GM19025 (cell line): ENCODE results near the gene MAN1A1.

Experiments used
- ATAC-seq: cut with Tn5 transposase; IDR thresholded peaks from one replicate; pipeline ENCODE4 v1.9.1; 2021; ENCODE audit warnings: mild to moderate bottlenecking, low read depth, moderate library complexity; ENCODE audit not compliant: unreplicated experiment

MAN1A1 gene

DNA sequence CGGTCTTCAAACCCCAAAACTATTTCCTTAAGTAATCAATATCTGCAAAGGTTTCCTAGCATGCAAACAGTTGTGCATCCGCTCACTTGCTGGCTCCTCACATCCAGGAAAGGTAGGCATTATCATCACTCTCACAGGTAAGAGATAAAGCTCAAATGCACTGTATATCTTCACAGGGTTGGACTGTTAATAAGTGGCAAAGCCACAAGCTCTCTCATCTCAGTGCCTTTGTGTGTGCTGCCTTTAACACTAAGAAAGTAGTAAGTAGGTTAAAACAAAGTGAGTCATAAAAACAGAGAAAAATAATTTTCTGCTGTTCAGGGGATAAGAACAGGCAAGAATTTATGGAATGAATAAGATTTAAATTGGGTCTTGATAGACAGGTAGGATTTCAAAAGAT, 21.3 kb downstream of the MAN1A1 start:
- ATAC-seq, result no peak

GRCh38 chr6:119327810-119328209, 21.8 kb downstream of the MAN1A1 start:
- ATAC-seq, result no peak

GRCh38 chr6:119326291-119327005, 23.1 kb downstream of the MAN1A1 start:
- no peak for ATAC-seq

DNA sequence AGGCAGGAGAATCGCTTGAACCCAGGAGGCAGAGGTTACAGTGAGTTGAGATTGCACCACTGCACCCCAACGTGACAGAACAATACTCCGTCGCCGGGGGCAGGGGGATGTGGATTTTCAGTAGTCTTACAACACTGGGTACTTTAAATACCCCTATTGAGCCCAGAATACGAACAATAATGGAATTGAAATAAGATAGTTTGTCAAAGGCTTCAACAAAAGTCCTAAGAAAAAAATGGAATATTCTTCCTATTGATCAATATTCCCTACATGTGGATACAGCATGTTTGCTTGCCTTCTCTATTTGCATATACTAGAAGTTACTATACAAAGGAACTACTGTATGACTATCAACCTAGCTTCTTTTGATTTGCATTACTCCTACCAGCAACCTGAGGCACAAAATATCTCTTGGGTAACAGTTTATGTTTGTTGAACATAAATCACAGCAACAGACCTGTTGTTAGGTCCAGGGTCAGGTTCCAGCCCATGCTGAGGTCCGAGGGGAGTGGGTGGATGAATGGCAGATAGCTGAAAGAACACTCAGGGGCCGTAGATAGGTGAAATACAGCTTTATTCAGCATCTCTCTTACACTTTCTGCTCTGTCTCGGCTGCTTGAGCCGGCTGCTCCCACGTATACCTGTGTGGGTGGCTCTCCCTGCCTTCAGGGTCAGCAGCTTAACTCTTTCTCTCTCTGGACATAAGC, 23.8 kb downstream of the MAN1A1 start:
- no peak for ATAC-seq

DNA sequence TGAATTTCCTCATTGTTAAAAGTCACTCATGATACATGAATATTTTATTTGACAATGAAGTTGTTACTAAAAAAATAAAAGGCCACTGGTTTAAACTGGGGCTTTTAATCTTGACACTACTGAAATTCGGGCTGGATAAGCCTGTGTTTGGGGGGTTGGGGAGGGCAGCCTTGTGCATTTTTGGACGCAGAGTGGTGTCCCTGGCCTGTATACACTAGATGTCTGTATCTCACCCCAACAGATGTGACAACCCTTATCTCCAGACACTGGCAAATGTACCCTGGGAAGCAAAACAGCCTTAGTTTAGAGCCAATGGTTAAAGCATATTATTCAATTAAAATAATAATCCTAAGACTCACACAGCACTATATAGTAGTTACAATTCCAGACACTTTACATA, 24.8 kb downstream of the MAN1A1 start:
- ATAC-seq, result no peak

GRCh38 chr6:119323931-119324330, 25.6 kb downstream of the MAN1A1 start:
- ATAC-seq, result no peak

DNA sequence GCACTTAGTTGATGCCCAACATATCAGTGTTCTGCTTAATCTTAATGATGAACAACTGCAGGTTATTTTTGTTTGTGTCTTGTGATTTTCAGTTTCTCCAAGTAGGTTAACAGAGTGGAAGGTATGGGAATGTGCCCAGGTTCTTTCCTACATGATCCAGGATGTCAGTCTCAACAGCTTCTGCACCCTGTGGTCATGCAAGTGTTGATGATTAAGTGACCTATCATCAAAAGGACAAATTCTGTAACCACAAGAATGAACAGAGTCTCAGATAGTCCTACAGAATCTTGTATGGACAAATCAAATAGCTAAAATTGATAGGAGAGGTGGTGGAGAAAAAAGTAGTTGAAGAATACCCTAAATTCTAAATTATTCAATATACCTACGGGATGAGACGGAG, 26.1 kb downstream of the MAN1A1 start:
- ATAC-seq, result no peak

DNA sequence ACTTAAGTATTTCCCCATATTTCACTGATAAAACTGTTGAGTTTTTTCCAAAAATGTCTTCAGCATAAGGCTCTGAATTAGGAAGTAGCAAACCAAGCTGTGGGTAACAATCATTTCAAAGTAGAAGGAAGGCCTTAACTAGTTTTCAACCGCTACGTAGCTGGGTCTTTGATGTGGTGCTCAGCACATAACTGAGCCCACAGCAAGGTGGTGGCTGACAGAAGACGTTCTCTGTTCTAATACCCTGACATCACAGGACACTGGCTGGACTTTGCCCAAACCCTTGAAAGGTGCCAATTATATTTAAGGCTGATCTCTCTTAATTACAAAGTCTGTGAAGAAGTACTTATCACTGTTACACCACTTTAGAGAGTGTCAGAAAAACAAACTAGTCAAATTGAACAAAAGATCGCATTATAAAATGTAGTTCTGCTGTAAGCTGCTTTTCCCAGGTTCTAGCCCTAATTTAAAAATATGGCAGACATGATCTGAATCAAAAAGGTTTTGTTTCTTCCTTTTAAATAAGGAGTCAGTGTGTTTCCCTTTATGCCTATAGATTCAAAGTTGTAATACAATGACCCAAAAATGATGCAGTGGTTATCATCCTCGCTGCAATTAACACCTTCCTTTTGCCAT, 26.7 kb downstream of the MAN1A1 start:
- ATAC-seq, result no peak

- ATAC-seq, result no peak
Measured at GRCh38 chr6:119322034-119322433, 27.5 kb downstream of the MAN1A1 start.

DNA sequence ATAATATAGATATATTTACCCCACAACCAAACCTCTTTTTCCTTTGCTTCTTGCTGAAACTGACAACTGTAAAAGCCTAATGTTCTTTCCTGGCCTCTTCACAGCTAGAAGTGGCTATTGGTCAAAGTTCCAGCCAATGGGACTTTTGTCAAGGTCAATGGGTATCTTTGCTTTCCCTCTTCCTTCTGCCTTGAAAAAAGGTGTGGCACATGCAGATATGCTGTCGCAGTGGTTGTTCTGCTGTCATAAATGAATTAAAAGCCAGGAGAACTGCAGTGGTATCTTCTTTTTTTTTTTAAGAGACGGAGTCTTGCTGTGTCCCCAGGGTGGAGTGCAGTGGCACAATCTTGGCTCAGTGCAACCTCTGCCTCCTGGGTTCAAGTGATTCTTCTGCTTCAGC, 29.9 kb downstream of the MAN1A1 start:
- ATAC-seq, result no peak

- no peak for ATAC-seq
Measured at GRCh38 chr6:119318730-119319129, 30.8 kb downstream of the MAN1A1 start.

- no peak for ATAC-seq
Measured at GRCh38 chr6:119318176-119318575, 31.4 kb downstream of the MAN1A1 start.

- no peak for ATAC-seq
Measured at GRCh38 chr6:119317007-119317406, 32.6 kb downstream of the MAN1A1 start.

- peak; percentile 27 for ATAC-seq
Measured at GRCh38 chr6:119314885-119315272, 34.7 kb downstream of the MAN1A1 start.

DNA sequence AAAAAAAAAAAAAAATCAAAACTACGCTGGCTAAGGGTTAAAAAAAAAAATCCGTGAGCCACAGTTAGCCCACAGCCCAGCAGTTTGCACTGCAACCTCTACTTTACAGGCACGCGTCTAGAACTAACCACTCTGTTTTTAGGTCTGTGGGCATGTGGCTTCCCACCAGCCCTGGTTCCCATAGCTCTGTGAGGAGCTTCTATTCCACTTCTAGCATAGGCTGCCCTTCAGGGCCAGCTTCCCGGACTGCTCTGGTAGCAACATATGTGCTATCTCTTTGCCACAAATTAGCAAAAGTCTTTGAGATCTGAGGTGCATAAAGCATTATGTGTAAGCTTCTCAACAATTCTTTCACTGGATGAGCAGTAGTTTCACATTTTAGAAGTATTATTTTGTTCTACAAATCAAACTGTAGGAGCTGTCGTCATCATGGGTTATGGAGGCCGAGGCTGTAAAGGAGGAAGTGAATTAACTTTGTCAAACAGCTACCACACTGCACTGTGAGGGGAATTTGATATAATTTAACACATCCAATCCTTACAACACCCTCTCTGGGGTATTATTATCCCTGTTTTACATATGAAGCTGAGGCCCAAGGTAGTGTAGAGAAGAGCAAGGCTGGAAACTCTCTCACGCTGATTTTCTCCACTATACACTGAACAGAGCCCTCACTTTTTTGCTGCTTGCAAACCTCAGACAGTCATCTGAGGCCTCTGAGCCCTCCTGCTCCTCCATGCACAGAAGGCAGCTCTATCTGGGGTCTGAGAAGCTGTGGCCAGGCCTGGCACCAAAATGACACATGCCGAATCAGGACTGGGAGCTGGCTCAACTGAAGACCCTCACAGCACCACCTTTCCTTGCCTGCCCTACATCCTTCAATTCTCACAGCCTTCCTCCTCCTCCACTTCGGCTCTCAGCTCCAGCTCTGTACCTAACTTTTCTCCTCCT, 35.4 kb downstream of the MAN1A1 start:
- ATAC-seq, result peak; percentile 48

- peak; percentile 45 for ATAC-seq
Measured at GRCh38 chr6:119312875-119313338, 36.7 kb downstream of the MAN1A1 start.

DNA sequence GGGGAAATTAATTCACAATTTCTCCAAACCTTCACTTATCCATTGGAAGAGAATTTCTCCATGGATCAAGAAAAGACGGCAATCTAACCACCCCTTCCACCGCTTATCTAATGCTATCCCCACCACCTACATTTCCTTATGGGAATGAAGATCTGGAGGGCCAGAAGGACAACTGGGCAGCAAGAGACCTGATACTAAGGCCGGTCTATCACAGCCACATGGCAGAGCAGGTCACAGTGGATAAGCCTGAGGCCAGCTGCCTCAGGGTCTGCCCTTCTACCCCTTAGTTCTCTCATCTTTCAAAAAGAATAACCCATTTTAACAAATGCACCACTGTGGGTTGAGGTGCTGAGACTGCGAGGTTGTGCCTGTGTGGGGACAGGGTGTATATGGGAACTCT, 37.1 kb downstream of the MAN1A1 start:
- no peak for ATAC-seq

DNA sequence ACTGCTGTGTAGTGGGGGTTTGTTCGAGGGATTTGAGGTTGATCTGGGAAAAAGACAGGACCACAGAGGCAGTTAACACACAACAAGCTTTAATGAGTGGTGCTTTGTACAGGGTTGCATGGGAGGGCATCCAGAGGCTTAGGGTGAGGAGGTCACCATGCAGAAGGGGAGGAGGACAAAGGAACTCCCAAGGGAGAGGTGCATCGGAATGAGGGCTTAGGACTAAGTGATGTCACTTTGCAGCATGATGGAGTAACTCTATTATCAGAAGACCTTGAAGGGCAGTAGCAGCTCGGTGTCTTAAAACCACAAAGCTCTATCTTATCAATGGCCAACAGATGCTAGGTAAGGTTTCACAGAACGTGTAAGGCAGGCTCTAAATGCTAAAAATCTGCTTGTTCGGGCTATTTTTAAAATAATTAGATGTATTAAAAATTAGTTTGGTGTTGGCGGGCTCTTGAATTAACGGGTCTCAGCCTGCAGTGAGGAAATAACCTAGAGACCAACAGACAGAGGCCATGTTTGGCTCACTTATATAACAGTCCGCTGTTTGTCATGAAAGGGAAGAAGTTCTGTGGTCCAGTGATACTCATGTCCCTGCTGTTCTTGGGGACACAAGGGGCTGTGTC, 37.9 kb downstream of the MAN1A1 start:
- no peak for ATAC-seq

DNA sequence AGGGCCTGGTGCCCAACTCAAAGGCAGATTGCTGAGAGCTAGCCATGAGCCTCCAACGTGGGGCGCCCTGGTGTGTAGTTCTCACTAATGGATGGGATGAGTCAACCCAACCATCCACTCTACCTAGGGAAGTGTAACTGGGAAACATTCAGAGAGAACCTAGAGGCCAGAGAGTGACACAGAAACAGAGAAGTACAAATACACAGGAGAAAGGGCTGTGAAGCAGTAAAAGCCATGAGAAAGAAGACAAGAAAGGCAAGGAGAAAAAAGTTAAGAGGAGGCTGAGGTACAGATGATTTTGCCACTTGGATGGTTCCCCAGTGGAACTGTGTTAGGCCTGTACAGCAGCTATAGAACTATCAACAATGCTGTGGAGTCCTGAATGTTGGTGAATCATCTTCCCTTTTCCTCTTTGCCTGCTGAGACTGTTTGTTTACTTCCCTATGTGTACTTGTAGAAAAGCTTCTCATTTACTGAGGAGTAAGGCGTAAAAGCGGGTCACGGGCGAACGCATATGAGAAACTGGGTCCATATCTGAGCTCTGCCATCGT, 39.0 kb downstream of the MAN1A1 start:
- ATAC-seq, result no peak
